GM12878 (cell line): ENCODE data around the gene USP15. TPM values are rescaled to one million over a fixed set of nuclear protein-coding genes. Genes with fewer than 3 reads are reported as not detected.

Experiments used
- ATAC-seq: fragments of 200-7000 bp; cut with Tn5 transposase; 3 replicates; pipeline ENCODE4 v1.9.1; 2020; ENCODE audit warnings: mild to moderate bottlenecking, moderate library complexity
- BruUV-seq: library from RNA; stranded (reverse); fragments of 400-500 nt; replicated peaks from 2 replicates; lab custom pipeline; 2021; lab: Mats Ljungman, UMichigan
- CTCF ChIA-PET: fragments of 300-600 bp; sonication (Branson Sonifier 250); formaldehyde crosslinking; extraction: SDS; loops from one replicate; lab custom pipeline; 2021; ENCODE audit warnings: inconsistent platforms; lab: Yijun Ruan, JAX
- POLR2A ChIA-PET: fragments of 350-600 bp; formaldehyde crosslinking; extraction: SDS; loops from one replicate; lab custom pipeline; 2021; ENCODE audit warnings: inconsistent platforms; lab: Charles Lee
- RAD21 ChIA-PET: fragments of 300-600 bp; sonication (Branson Sonifier 250); formaldehyde crosslinking; loops from one replicate; lab custom pipeline; 2023; ENCODE audit warnings: antibody characterized with exemption; ENCODE audit not compliant: unreplicated experiment; lab: Charles Lee
- SMC1A ChIA-PET: fragments of 300-600 bp; sonication (Branson Sonifier 250); formaldehyde crosslinking; loops from one replicate; lab custom pipeline; 2023; ENCODE audit not compliant: unreplicated experiment, uncharacterized antibody; lab: Charles Lee
- DNase-seq: peaks from one replicate; pipeline ENCODE4 v3.0.0-alpha.2; 2011; ENCODE audit warnings: low read depth, low spot score
- FAIRE-seq: peaks from 3 replicates; lab custom pipeline; 2011; peaks lifted over from hg19 to GRCh38; lab: Jason Lieb, UNC
- H2AFZ ChIP-seq: 2 replicates; pipeline ENCODE4 v1.6.0; 2011; ENCODE audit warnings: low read depth, low read length, control low read depth; ENCODE audit not compliant: control insufficient read depth
- H3K27ac ChIP-seq: 2 replicates; pipeline ENCODE4 v1.5.1; 2011; ENCODE audit warnings: control low read depth; ENCODE audit not compliant: control insufficient read depth, insufficient read depth
- H3K27me3 ChIP-seq, 2 experiments: replicated peaks in 1 of 2; 2 replicates each; pipeline versions ENCODE4 v1.6.0 to v1.6.1; 2011; ENCODE audit warnings: low read length in 1 of 2; ENCODE audit not compliant: control insufficient read depth in 2 of 2, insufficient read depth in 2 of 2
- H3K36me3 ChIP-seq, 2 experiments: 2 replicates each; pipeline ENCODE4 v1.5.1; 2011; ENCODE audit warnings: low read length in 1 of 2; ENCODE audit not compliant: control insufficient read depth in 2 of 2, insufficient read depth in 2 of 2
- H3K4me1 ChIP-seq: 2 replicates; pipeline ENCODE4 v1.6.1; 2011; ENCODE audit warnings: mild to moderate bottlenecking, low read length, moderate library complexity, mixed read lengths; ENCODE audit not compliant: control insufficient read depth, insufficient read depth
- H3K4me2 ChIP-seq: 2 replicates; pipeline ENCODE4 v1.6.0; 2011; ENCODE audit warnings: control low read depth; ENCODE audit not compliant: control insufficient read depth, insufficient read depth
- H3K4me3 ChIP-seq: fragments of 200-600 bp; sonication (generic); 2 replicates; pipeline ENCODE4 v1.5.1; 2016
- H3K79me2 ChIP-seq: 2 replicates; pipeline ENCODE4 v1.6.0; 2011; ENCODE audit warnings: low read length; ENCODE audit not compliant: control insufficient read depth, insufficient read depth
- H3K9ac ChIP-seq: 2 replicates; pipeline ENCODE4 v1.8.0; 2011; ENCODE audit warnings: low read length, control low read depth, mixed read lengths; ENCODE audit not compliant: control insufficient read depth, insufficient read depth
- H3K9me3 ChIP-seq: replicated peaks from 3 replicates; pipeline ENCODE4 v1.5.1; 2011; ENCODE audit warnings: mild to moderate bottlenecking, low read length; ENCODE audit not compliant: control insufficient read depth, insufficient read depth
- H4K20me1 ChIP-seq: 2 replicates; pipeline ENCODE4 v1.6.0; 2011; ENCODE audit not compliant: control insufficient read depth, insufficient read depth
- ASH2L ChIP-seq: fragments of 300-600, 200-600 bp; sonication (generic); IDR thresholded peaks from 2 replicates; pipeline ENCODE4 v1.6.1; 2017; ENCODE audit warnings: low read depth, mild to moderate bottlenecking, borderline replicate concordance
- CHD2 ChIP-seq: IDR thresholded peaks from 2 replicates; pipeline ENCODE4 v1.6.1; 2011; ENCODE audit warnings: low read depth, low read length, improper control_type of control experiment, borderline replicate concordance
- CHD4 ChIP-seq: fragments of 200-600 bp; sonication (generic); IDR thresholded peaks from 2 replicates; pipeline ENCODE4 v1.6.1; 2016; ENCODE audit warnings: mild to moderate bottlenecking
- DPF2 ChIP-seq: fragments of 450-650 bp; IDR thresholded peaks from 2 replicates; pipeline ENCODE4 v1.6.1; 2017; ENCODE audit warnings: mild to moderate bottlenecking
- ESRRA ChIP-seq: IDR thresholded peaks from 2 replicates; pipeline ENCODE4 v1.6.1; 2012; ENCODE audit warnings: mild to moderate bottlenecking, low read length, improper control_type of control experiment
- IRF5 ChIP-seq: fragments of 450-650 bp; IDR thresholded peaks from 2 replicates; pipeline ENCODE4 v1.6.1; 2017; ENCODE audit warnings: borderline replicate concordance
- POLR2A ChIP-seq: IDR thresholded peaks from 2 replicates; pipeline ENCODE4 v1.6.1; 2011; ENCODE audit warnings: low read depth, mild to moderate bottlenecking, low read length
- RBBP5 ChIP-seq: fragments of 200-600 bp; sonication (generic); conservative IDR thresholded peaks from 2 replicates; pipeline ENCODE4 v1.6.1; 2016
- RUNX3 ChIP-seq: IDR thresholded peaks from 2 replicates; pipeline ENCODE4 v1.6.1; 2012; ENCODE audit warnings: low read length, inconsistent platforms
- SKIL ChIP-seq: fragments of 450-650 bp; IDR thresholded peaks from 2 replicates; pipeline ENCODE4 v1.6.1; 2017; ENCODE audit warnings: mild to moderate bottlenecking, low read depth, inconsistent platforms; ENCODE audit not compliant: poor library complexity, severe bottlenecking
- SMARCA5 ChIP-seq: fragments of 450-650 bp; IDR thresholded peaks from 2 replicates; pipeline ENCODE4 v1.6.1; 2017; ENCODE audit warnings: mild to moderate bottlenecking
- STAT1 ChIP-seq: fragments of 450-650 bp; conservative IDR thresholded peaks from 2 replicates; pipeline ENCODE4 v1.6.1; 2014; ENCODE audit warnings: antibody characterized with exemption, mild to moderate bottlenecking
- in situ Hi-C: fragments of 300-500 bp; cut with MboI; formaldehyde crosslinking; loops from 9 replicates; pipeline ENCODE4 v1.14.3; 2018; ENCODE audit warnings: mixed read lengths
- intact Hi-C: fragments of 100-400 bp; cut with micrococcal nuclease; formaldehyde crosslinking; loops from one replicate; pipeline ENCODE4 v1.14.2; 2022; ENCODE audit not compliant: unreplicated experiment
- polyA plus RNA-seq, 11 experiments: library from polyadenylated mRNA; depleted of rRNA in 4 of 11; unstranded in 6 of 11; stranded (reverse) in 5 of 11; fragments of >200 nt; fragmentation: Nextera tagmentation in 4 of 11; fragmentation: Illumina TruSeq in 1 of 11; extraction: Ambion mirVana in 4 of 11; extraction: Trizol in 1 of 11; gene quantifications; 1 replicate in 1 of 11; 2 replicates in 10 of 11; pipeline versions ENCODE4 v1.2.1 to v1.2.3, GENCODE V29; 2011 to 2016; ENCODE audit warnings: inconsistent platforms in 2 of 11, missing spikeins in 2 of 11, low read depth in 1 of 11
- total RNA-seq, 4 experiments: library from RNA; depleted of rRNA in 3 of 4; stranded (reverse); fragments of >200 nt in 3 of 4; fragmentation: Illumina TruSeq in 1 of 4; extraction: Trizol in 1 of 4; gene quantifications; 2 replicates each; pipeline versions ENCODE4 v1.2.1 to v1.2.3, GENCODE V29; 2013 to 2021
- TF ChIP-seq, protein P1 (sequence below): IDR thresholded peaks from 2 replicates; pipeline ENCODE4 v1.6.1; 2012; ENCODE audit warnings: mild to moderate bottlenecking, low read depth, low read length

Gene USP15
- total and polyA plus RNA-seq, 10 of the 15 experiments (the other 5 are each of a cell fraction or from before 2014, with no cell fraction given): 57.6 to 101 (median 90.2) TPM

- TF ChIP-seq, protein P1, sequence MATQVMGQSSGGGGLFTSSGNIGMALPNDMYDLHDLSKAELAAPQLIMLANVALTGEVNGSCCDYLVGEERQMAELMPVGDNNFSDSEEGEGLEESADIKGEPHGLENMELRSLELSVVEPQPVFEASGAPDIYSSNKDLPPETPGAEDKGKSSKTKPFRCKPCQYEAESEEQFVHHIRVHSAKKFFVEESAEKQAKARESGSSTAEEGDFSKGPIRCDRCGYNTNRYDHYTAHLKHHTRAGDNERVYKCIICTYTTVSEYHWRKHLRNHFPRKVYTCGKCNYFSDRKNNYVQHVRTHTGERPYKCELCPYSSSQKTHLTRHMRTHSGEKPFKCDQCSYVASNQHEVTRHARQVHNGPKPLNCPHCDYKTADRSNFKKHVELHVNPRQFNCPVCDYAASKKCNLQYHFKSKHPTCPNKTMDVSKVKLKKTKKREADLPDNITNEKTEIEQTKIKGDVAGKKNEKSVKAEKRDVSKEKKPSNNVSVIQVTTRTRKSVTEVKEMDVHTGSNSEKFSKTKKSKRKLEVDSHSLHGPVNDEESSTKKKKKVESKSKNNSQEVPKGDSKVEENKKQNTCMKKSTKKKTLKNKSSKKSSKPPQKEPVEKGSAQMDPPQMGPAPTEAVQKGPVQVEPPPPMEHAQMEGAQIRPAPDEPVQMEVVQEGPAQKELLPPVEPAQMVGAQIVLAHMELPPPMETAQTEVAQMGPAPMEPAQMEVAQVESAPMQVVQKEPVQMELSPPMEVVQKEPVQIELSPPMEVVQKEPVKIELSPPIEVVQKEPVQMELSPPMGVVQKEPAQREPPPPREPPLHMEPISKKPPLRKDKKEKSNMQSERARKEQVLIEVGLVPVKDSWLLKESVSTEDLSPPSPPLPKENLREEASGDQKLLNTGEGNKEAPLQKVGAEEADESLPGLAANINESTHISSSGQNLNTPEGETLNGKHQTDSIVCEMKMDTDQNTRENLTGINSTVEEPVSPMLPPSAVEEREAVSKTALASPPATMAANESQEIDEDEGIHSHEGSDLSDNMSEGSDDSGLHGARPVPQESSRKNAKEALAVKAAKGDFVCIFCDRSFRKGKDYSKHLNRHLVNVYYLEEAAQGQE: no peak
- TF ChIP-seq DPF2: no peak
Measured at GRCh38 chr12:62379026-62379722, 119.0 kb downstream of the USP15 start (continued).

DNA sequence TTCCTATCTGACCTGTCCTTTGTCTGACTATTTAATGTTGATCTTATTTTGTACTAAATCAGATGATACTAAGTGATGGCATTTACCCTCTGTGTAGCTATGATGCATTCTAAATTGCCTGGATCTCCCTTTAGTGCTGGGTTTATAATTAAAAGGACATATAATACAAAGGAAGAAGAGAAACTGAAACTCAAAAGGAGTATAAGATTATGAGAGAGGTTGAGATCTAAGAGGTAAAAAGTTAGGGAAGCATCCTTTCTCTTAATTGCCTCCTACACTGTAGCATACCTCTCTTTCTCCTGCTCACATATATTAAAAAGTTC, 119.5 kb downstream of the USP15 start:
- in situ Hi-C loops: no loop called here
- no peaks in the 10 kb centered on the region for H3K4me1 ChIP-seq
- POLR2A ChIA-PET: interaction anchor here (1.4 kb wide), 1 partner anchor 27 kb away, joined by 3 read pairs; no protein-coding TSS in a partner anchor
- RAD21 ChIA-PET: no interaction called here
- no peak overlapping the region for H3K4me3 ChIP-seq
- H3K9ac ChIP-seq: no peak overlapping the region
- no peak for FAIRE-seq
- H3K79me2 ChIP-seq: no peaks in the 10 kb centered on the region; the same call in 1 of the 2 replicates
- no TSS peak for BruUV-seq
- H3K36me3 ChIP-seq: peaks cover 0 to 3% of the 10 kb centered on the region in 2 experiments; a peak in 1 of 4 replicates
- no peaks in the 10 kb centered on the region for H4K20me1 ChIP-seq
- H3K4me2 ChIP-seq: no peak overlapping the region
- H3K27ac ChIP-seq: no peak overlapping the region
- no peaks in the 10 kb centered on the region for H3K9me3 ChIP-seq
- no peaks in the 10 kb centered on the region for H3K27me3 ChIP-seq
- intact Hi-C loops: no loop called here
- DNase-seq: no peak
- CTCF ChIA-PET: interaction anchor here (0.7 to 1.8 kb wide), 4 partner anchors 11 to 420 kb away, joined by 3 to 5 read pairs (median 3); no protein-coding TSS in a partner anchor
- SMC1A ChIA-PET: interaction anchor here (1.0 to 1.1 kb wide), 2 partner anchors 112 to 114 kb away, joined by 3 to 4 read pairs; no protein-coding TSS in a partner anchor
- ATAC-seq: no peak
- no peak overlapping the region for H2AFZ ChIP-seq
- no peak for TF ChIP-seq POLR2A
- TF ChIP-seq STAT1: no peak
- TF ChIP-seq ESRRA: no peak
- TF ChIP-seq CHD2: no peak
- no peak for TF ChIP-seq IRF5
- no peak for TF ChIP-seq RBBP5
- no peak for TF ChIP-seq ASH2L
- TF ChIP-seq CHD4: no peak
- TF ChIP-seq SMARCA5: no peak
- TF ChIP-seq SKIL: no peak
- no peak for TF ChIP-seq RUNX3
